HCT116 (cell line): ENCODE data around the gene THSD8. TPM values are rescaled to one million over a fixed set of nuclear protein-coding genes. Genes with fewer than 3 reads are reported as not detected.

Source experiments
- ATAC-seq: fragments of 200-7000 bp; cut with Tn5 transposase; 2 replicates; pipeline ENCODE4 v1.9.1; 2020; ENCODE audit warnings: mild to moderate bottlenecking, moderate library complexity
- BruUV-seq: library from RNA; stranded (reverse); fragments of 400-500 nt; replicated peaks from 2 replicates; lab custom pipeline; 2021; lab: Mats Ljungman, UMichigan
- CTCF ChIA-PET: fragments of 300-600 bp; sonication (Branson Sonifier 250); formaldehyde crosslinking; loops from one replicate; lab custom pipeline; 2021; ENCODE audit warnings: antibody characterized with exemption; lab: Charles Lee
- POLR2A ChIA-PET: fragments of 300-600, 350-600 bp; sonication (Branson Sonifier 250); formaldehyde crosslinking; loops from one replicate; lab custom pipeline; 2021; ENCODE audit warnings: antibody characterized with exemption; lab: Charles Lee
- RAD21 ChIA-PET, 2 experiments: fragments of 300-600 bp; sonication (Branson Sonifier 250); formaldehyde crosslinking; loops; one replicate each; lab custom pipeline; 2023; ENCODE audit warnings: low total read pairs in 2 of 2; ENCODE audit not compliant: uncharacterized antibody in 2 of 2, unreplicated experiment in 2 of 2, low non-redundant PET in 1 of 2; lab: Charles Lee
- DNase-seq: peaks from one replicate; pipeline ENCODE4 v3.0.0-alpha.2; 2010; ENCODE audit warnings: low read depth, low spot score
- H2AFZ ChIP-seq: fragments of 200-600 bp; shearing (Covaris generic), sonication (generic); 2 replicates; pipeline ENCODE4 v1.6.1; 2017; ENCODE audit warnings: low read depth, mixed run types, mixed read lengths, antibody characterized with exemption, low read length; ENCODE audit not compliant: poor library complexity, severe bottlenecking
- H3K27ac ChIP-seq: 2 replicates; pipeline ENCODE4 v1.5.1; 2012; ENCODE audit warnings: low read depth, low read length
- H3K27me3 ChIP-seq: fragments of 200-600 bp; sonication (generic); 2 replicates; pipeline ENCODE4 v1.6.1; 2016; ENCODE audit warnings: mixed run types, low read length, mixed read lengths; ENCODE audit not compliant: insufficient read depth
- H3K36me3 ChIP-seq, 2 experiments: fragments of 200-500 bp in 1 of 2; fragments of 200-600 bp in 1 of 2; sonication (Bioruptor generic) in 1 of 2; sonication (generic) in 1 of 2; 2 replicates each; pipeline versions ENCODE4 v1.5.1 to v1.6.1; 2014 to 2016; ENCODE audit warnings: low read length in 2 of 2, inconsistent platforms in 1 of 2, mixed read lengths in 1 of 2, mixed run types in 1 of 2; ENCODE audit not compliant: insufficient read depth in 2 of 2, control insufficient read depth in 1 of 2
- H3K4me1 ChIP-seq, 2 experiments: fragments of 200-600 bp in 1 of 2; sonication (generic) in 1 of 2; 2 replicates each; pipeline versions ENCODE4 v1.5.1 to v1.6.1; 2012 to 2017; ENCODE audit warnings: low read length in 2 of 2, inconsistent platforms in 1 of 2, mild to moderate bottlenecking in 1 of 2, mixed read lengths in 1 of 2, mixed run types in 1 of 2, moderate library complexity in 1 of 2; ENCODE audit not compliant: insufficient read depth in 2 of 2, control insufficient read depth in 1 of 2
- H3K4me2 ChIP-seq: fragments of 200-600 bp; sonication (generic); 2 replicates; pipeline ENCODE4 v1.6.1; 2017; ENCODE audit warnings: mixed run types, low read length, mixed read lengths
- H3K4me3 ChIP-seq, 2 experiments: fragments of 200-600 bp in 1 of 2; sonication (generic) in 1 of 2; replicated peaks in 1 of 2; 2 replicates each; pipeline ENCODE4 v1.5.1; 2011 to 2016; ENCODE audit warnings: low read length in 2 of 2, control low read depth in 1 of 2, low read depth in 1 of 2, mild to moderate bottlenecking in 1 of 2, mixed read lengths in 1 of 2, mixed run types in 1 of 2
- H3K79me2 ChIP-seq: fragments of 200-600 bp; sonication (generic); 2 replicates; pipeline ENCODE4 v1.6.1; 2017; ENCODE audit warnings: mild to moderate bottlenecking, mixed run types, low read length, moderate library complexity, mixed read lengths; ENCODE audit not compliant: insufficient read depth
- H3K9ac ChIP-seq: fragments of 200-600 bp; sonication (generic); 2 replicates; pipeline ENCODE4 v1.6.1; 2016; ENCODE audit warnings: low read length, mixed read lengths
- H3K9me2 ChIP-seq: fragments of 200-600 bp; sonication (generic), shearing (Covaris generic); 2 replicates; pipeline ENCODE4 v1.6.1; 2017; ENCODE audit warnings: mixed run types, mild to moderate bottlenecking, moderate library complexity; ENCODE audit not compliant: insufficient read depth
- H3K9me3 ChIP-seq, 2 experiments: fragments of 200-500 bp in 1 of 2; fragments of 200-600 bp in 1 of 2; sonication (Bioruptor generic) in 1 of 2; sonication (generic) in 1 of 2; 2 replicates each; pipeline ENCODE4 v1.6.1; 2014 to 2017; ENCODE audit warnings: low read length in 2 of 2, mixed read lengths in 2 of 2, inconsistent platforms in 1 of 2, low read depth in 1 of 2, mild to moderate bottlenecking in 1 of 2, mixed run types in 1 of 2, moderate library complexity in 1 of 2; ENCODE audit not compliant: control insufficient read depth in 1 of 2, insufficient read depth in 1 of 2
- H4K20me1 ChIP-seq: fragments of 200-600 bp; sonication (generic), shearing (Covaris generic); 2 replicates; pipeline ENCODE4 v1.6.1; 2017; ENCODE audit warnings: mixed run types, mild to moderate bottlenecking, moderate library complexity; ENCODE audit not compliant: insufficient read depth
- CBX3 ChIP-seq: IDR thresholded peaks from 2 replicates; pipeline ENCODE4 v1.6.1; 2012; ENCODE audit warnings: low read depth
- CEBPB ChIP-seq: IDR thresholded peaks from 2 replicates; pipeline ENCODE4 v1.6.1; 2012; ENCODE audit warnings: low read depth
- EGR1 ChIP-seq: IDR thresholded peaks from 2 replicates; pipeline ENCODE4 v1.6.1; 2012; ENCODE audit warnings: low read depth
- EZH2 ChIP-seq: fragments of 200-600 bp; sonication (generic); IDR thresholded peaks from 2 replicates; pipeline ENCODE4 v1.6.1; 2017; ENCODE audit warnings: antibody characterized with exemption, mixed run types
- EZH2phosphoT487 ChIP-seq: fragments of 200-600 bp; IDR thresholded peaks from 2 replicates; pipeline ENCODE4 v1.6.1; 2018; ENCODE audit warnings: antibody characterized with exemption, borderline replicate concordance
- POLR2A ChIP-seq: IDR thresholded peaks from 2 replicates; pipeline ENCODE4 v1.7.0; 2011; ENCODE audit warnings: borderline replicate concordance; ENCODE audit not compliant: insufficient read depth, insufficient read length; ENCODE audit errors: extremely low read depth
- POLR2AphosphoS5 ChIP-seq: IDR thresholded peaks from 2 replicates; pipeline ENCODE4 v1.6.1; 2011; ENCODE audit warnings: mild to moderate bottlenecking, low read depth, low read length, moderate library complexity
- RAD21 ChIP-seq: IDR thresholded peaks from 2 replicates; pipeline ENCODE4 v1.6.1; 2012; ENCODE audit warnings: low read depth, mild to moderate bottlenecking
- SIN3A ChIP-seq: IDR thresholded peaks from 2 replicates; pipeline ENCODE4 v1.6.1; 2012; ENCODE audit warnings: low read depth
- SRF ChIP-seq: IDR thresholded peaks from 2 replicates; pipeline ENCODE4 v1.6.1; 2012; ENCODE audit warnings: low read depth
- TCF7L2 ChIP-seq: IDR thresholded peaks from 2 replicates; pipeline ENCODE4 v1.7.0; 2011; ENCODE audit warnings: borderline replicate concordance, inconsistent platforms; ENCODE audit not compliant: insufficient read depth, insufficient read length; ENCODE audit errors: extremely low read depth
- YY1 ChIP-seq: IDR thresholded peaks from 2 replicates; pipeline ENCODE4 v1.6.1; 2011; ENCODE audit warnings: low read length, low read depth, moderate library complexity, mild to moderate bottlenecking; ENCODE audit not compliant: insufficient replicate concordance; ENCODE audit errors: extremely low read depth
- ZFX ChIP-seq: fragments of 450-650 bp; IDR thresholded peaks from 2 replicates; pipeline ENCODE4 v1.6.1; 2017
- ZNF274 ChIP-seq: fragments of 200-500 bp; sonication (Bioruptor generic); IDR thresholded peaks from 2 replicates; pipeline ENCODE4 v1.6.1; 2014; ENCODE audit warnings: mild to moderate bottlenecking, low read depth, low read length, inconsistent platforms
- intact Hi-C: fragments of 100-400 bp; cut with micrococcal nuclease; formaldehyde crosslinking; loops from 2 replicates; pipeline ENCODE4 v1.10.0; 2022
- total RNA-seq: library from RNA; stranded (reverse); gene quantifications from one replicate; pipeline ENCODE4 v1.2.1, GENCODE V29; 2021; ENCODE audit not compliant: unreplicated experiment
- TF ChIP-seq, protein P1 (sequence below), 3 experiments: fragments of 200-600 bp in 1 of 3; sonication (generic) in 1 of 3; IDR thresholded peaks in 2 of 3; conservative IDR thresholded peaks in 1 of 3; 2 replicates each; pipeline ENCODE4 v1.5.1; 2012 to 2017; ENCODE audit warnings: low read depth in 2 of 3, low read length in 2 of 3, antibody characterized with exemption in 1 of 3, borderline replicate concordance in 1 of 3, control low read depth in 1 of 3, mild to moderate bottlenecking in 1 of 3, mixed read lengths in 1 of 3, mixed run types in 1 of 3, moderate library complexity in 1 of 3; ENCODE audit not compliant: insufficient read depth in 1 of 3
- TF ChIP-seq, protein P2 (sequence below): IDR thresholded peaks from 2 replicates; pipeline ENCODE4 v1.6.1; 2011; ENCODE audit warnings: mild to moderate bottlenecking, low read length, moderate library complexity; ENCODE audit not compliant: insufficient replicate concordance; ENCODE audit errors: extremely low read depth

THSD8 gene
- total RNA-seq, 1 experiment from 2014 or later, result 33.3 TPM

DNA sequence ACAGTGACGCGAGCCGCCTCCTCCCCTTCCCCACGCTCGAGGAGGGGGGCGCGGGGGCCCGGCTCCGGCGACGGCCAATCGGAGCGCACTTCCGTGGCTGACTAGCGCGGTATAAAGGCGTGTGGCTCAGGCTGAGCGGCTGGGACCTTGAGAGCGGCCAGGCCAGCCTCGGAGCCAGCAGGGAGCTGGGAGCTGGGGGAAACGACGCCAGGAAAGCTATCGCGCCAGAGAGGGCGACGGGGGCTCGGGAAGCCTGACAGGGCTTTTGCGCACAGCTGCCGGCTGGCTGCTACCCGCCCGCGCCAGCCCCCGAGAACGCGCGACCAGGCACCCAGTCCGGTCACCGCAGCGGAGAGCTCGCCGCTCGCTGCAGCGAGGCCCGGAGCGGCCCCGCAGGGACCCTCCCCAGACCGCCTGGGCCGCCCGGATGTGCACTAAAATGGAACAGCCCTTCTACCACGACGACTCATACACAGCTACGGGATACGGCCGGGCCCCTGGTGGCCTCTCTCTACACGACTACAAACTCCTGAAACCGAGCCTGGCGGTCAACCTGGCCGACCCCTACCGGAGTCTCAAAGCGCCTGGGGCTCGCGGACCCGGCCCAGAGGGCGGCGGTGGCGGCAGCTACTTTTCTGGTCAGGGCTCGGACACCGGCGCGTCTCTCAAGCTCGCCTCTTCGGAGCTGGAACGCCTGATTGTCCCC lies 10.4 kb upstream of the THSD8 start, which contains the start of gene JUNB:
Gene JUNB, plus strand, starts transcription at position 142 of the 706 bp plus-strand sequence. Its CDS starts 286 bp downstream, at position 428.
- Histone ChIP-seq H4K20me1 (no peaks in the 10 kb centered on the region), H3K9me2 (no peaks in the 10 kb centered on the region), H3K9me3 (no peaks in the 10 kb centered on the region), H3K4me2 (peak within 1 kb of the TSS; percentile 99), H3K27ac (peak within 1 kb of the TSS; percentile 96), H3K27me3 (no peaks in the 10 kb centered on the region), H2AFZ (no peak within 1 kb of the TSS), H3K79me2 (peaks cover 19% of the 10 kb centered on the region), H3K4me3 (peak within 1 kb of the TSS; percentile 77 to 84), H3K4me1 (peaks cover 61 to 90% of the 10 kb centered on the region in 2 experiments), H3K36me3 (no peaks in the 10 kb centered on the region), H3K9ac (peak within 1 kb of the TSS; percentile 93)
- intact Hi-C loops, result loop anchor here (2.0 kb wide), 1 partner anchor 13 kb away; no protein-coding TSS in a partner anchor
- POLR2A ChIA-PET, result interaction anchor here (0.6 to 6.7 kb wide), 18 partner anchors 9 to 128 kb away, joined by 3 to 172 read pairs (median 6); partner anchors contain the start of genes DHPS, GET3, HOOK2 and PRDX2
- DNase-seq (peak; percentile 93), ATAC-seq (peak; percentile 46)
- CTCF ChIA-PET, result interaction anchor here (0.7 to 7.4 kb wide), 5 partner anchors 9 to 34 kb away, joined by 3 to 88 read pairs (median 21); partner anchors contain the start of gene HOOK2
- BruUV-seq, result no TSS peak
- RAD21 ChIA-PET, result interaction anchor here (0.6 to 1.4 kb wide), 5 partner anchors 8 to 95 kb away, joined by 3 to 8 read pairs (median 5); partner anchors contain the start of gene FBXW9 (in 1 of the 2)
- TF ChIP-seq SIN3A (no peak), ZFX (peak; percentile 52), EZH2 (no peak), YY1 (peak; percentile 43), POLR2A (peak; percentile 100), EGR1 (no peak), TCF7L2 (peak; percentile 54), ZNF274 (no peak), SRF (no peak), CEBPB (no peak), CBX3 (no peak), EZH2phosphoT487 (no peak), POLR2AphosphoS5 (peak; percentile 100), RAD21 (no peak)
- TF ChIP-seq, protein P1, sequence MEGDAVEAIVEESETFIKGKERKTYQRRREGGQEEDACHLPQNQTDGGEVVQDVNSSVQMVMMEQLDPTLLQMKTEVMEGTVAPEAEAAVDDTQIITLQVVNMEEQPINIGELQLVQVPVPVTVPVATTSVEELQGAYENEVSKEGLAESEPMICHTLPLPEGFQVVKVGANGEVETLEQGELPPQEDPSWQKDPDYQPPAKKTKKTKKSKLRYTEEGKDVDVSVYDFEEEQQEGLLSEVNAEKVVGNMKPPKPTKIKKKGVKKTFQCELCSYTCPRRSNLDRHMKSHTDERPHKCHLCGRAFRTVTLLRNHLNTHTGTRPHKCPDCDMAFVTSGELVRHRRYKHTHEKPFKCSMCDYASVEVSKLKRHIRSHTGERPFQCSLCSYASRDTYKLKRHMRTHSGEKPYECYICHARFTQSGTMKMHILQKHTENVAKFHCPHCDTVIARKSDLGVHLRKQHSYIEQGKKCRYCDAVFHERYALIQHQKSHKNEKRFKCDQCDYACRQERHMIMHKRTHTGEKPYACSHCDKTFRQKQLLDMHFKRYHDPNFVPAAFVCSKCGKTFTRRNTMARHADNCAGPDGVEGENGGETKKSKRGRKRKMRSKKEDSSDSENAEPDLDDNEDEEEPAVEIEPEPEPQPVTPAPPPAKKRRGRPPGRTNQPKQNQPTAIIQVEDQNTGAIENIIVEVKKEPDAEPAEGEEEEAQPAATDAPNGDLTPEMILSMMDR (IDR thresholded peaks at IDR 0.05 in 2 of 3, conservative IDR thresholded peaks at IDR 0.05 in 1 of 3; ENCODE audit: borderline replicate concordance in 1 of 3, insufficient read depth in 1 of 3, low read depth in 2 of 3, low read length in 2 of 3), result no peak
- TF ChIP-seq, protein P2, sequence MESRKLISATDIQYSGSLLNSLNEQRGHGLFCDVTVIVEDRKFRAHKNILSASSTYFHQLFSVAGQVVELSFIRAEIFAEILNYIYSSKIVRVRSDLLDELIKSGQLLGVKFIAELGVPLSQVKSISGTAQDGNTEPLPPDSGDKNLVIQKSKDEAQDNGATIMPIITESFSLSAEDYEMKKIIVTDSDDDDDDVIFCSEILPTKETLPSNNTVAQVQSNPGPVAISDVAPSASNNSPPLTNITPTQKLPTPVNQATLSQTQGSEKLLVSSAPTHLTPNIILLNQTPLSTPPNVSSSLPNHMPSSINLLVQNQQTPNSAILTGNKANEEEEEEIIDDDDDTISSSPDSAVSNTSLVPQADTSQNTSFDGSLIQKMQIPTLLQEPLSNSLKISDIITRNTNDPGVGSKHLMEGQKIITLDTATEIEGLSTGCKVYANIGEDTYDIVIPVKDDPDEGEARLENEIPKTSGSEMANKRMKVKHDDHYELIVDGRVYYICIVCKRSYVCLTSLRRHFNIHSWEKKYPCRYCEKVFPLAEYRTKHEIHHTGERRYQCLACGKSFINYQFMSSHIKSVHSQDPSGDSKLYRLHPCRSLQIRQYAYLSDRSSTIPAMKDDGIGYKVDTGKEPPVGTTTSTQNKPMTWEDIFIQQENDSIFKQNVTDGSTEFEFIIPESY, result peak; percentile 88
